ENCODE measurements around the gene KLF2.
A peak's percentile ranks its signal among the peaks of the same experiment; 100 is the strongest.

KLF2 gene

DNA sequence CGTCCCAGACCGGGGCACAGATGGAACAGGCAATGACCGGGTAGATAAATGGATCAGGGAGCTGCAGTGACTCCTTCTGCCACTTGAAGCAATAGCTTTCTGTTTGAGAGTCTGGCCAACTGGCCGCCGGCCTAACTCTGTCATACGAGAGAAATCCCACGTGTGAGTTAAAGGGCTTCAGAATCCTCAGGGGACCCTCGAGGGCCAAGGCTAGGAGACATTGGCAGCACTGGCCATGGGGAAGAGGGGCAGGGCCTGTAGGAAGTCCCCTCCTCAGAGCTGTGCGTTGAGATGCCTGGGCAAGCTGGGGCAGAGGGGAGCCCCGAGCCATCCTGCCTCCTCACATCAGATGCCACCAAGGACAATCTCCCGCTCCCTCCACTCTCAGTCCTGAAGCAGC is 51.6 kb downstream of the KLF2 start:
- TF ChIP-seq, protein P1, sequence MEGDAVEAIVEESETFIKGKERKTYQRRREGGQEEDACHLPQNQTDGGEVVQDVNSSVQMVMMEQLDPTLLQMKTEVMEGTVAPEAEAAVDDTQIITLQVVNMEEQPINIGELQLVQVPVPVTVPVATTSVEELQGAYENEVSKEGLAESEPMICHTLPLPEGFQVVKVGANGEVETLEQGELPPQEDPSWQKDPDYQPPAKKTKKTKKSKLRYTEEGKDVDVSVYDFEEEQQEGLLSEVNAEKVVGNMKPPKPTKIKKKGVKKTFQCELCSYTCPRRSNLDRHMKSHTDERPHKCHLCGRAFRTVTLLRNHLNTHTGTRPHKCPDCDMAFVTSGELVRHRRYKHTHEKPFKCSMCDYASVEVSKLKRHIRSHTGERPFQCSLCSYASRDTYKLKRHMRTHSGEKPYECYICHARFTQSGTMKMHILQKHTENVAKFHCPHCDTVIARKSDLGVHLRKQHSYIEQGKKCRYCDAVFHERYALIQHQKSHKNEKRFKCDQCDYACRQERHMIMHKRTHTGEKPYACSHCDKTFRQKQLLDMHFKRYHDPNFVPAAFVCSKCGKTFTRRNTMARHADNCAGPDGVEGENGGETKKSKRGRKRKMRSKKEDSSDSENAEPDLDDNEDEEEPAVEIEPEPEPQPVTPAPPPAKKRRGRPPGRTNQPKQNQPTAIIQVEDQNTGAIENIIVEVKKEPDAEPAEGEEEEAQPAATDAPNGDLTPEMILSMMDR (conservative IDR thresholded peaks at IDR 0.05) = no peak
- no peak overlapping the region for H3K27ac ChIP-seq

DNA sequence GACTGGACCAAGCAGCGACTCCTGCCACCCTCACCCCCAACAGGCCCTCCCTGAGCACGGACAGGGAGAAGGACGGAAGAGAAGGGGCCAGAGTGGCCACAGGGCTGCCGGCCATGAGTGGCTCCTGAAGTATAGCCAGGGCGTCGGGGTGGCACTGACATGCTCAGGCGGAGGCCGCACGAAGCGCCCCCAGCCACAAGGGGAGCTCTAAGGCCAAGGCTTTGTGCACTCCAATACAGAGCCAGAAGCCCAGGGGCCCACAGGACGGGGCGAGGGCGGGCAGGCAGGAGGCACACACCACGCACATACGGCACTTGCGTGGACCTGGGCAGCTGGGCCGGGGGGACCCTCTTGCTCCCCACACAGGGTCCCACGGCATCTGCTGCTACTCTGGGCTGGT is 52.0 kb downstream of the KLF2 start:
- H3K27ac ChIP-seq = no peak overlapping the region
- TF ChIP-seq, protein P1 (conservative IDR thresholded peaks at IDR 0.05) = peak; percentile 75

DNA sequence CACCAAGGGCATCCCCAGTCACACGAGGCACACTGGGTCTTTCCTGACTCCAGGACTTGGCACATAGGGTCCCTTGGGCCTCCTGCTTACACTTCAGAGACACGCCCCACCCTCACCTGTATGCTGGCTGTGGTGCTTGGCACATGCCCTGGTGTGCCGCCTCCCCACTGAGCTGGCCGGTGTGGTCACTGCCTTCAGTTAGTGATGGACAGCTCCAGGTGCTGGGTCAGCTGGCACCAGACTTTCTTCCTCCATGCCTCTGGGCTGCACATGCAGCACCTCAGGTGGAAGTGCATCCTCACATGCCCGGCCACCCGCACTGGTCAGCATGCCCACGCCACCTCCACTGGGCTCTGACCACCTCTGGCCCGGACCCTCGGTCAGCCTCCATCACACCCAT is 52.9 kb downstream of the KLF2 start:
- no peak overlapping the region for H3K27ac ChIP-seq
- TF ChIP-seq, protein P1 (conservative IDR thresholded peaks at IDR 0.05) = no peak

All from VCaP (cell line).